Measurements from ENCODE around the gene ARSA.
"Not testable (repeated sequence)": the region's sequence is repeated elsewhere in the genome, so short reads cannot be mapped to it uniquely, and the experiment has no call there.

Gene ARSA

GRCh38 chr22:50621356-50621880 is 6.5 kb downstream of the ARSA start:
- DNase-seq = peak; percentile 89

- peak; percentile 86 for DNase-seq
These were observed 7.2 kb downstream of the ARSA start for GRCh38 chr22:50620593-50621355.

GRCh38 chr22:50614296-50614695 is 13.7 kb downstream of the ARSA start:
- DNase-seq = not testable (repeated sequence)

GRCh38 chr22:50613291-50613981 is 14.5 kb downstream of the ARSA start:
- no peak for DNase-seq

- no peak for DNase-seq
These were observed 15.3 kb downstream of the ARSA start for GRCh38 chr22:50612528-50613221.

GRCh38 chr22:50612168-50612527 is 15.8 kb downstream of the ARSA start:
- DNase-seq = no peak

GRCh38 chr22:50611341-50612060 is 16.5 kb downstream of the ARSA start:
- DNase-seq = no peak

GRCh38 chr22:50610581-50610980 is 17.4 kb downstream of the ARSA start:
- DNase-seq = no peak

GRCh38 chr22:50610041-50610451 is 17.9 kb downstream of the ARSA start:
- DNase-seq = no peak

GRCh38 chr22:50609599-50609998 is 18.4 kb downstream of the ARSA start:
- no peak for DNase-seq

GRCh38 chr22:50608996-50609395 is 19.0 kb downstream of the ARSA start:
- no peak for DNase-seq

- DNase-seq = not testable (repeated sequence)
These were observed 19.7 kb downstream of the ARSA start for GRCh38 chr22:50608058-50608840.

- DNase-seq = no peak
These were observed 20.3 kb downstream of the ARSA start for GRCh38 chr22:50607659-50608020.

GRCh38 chr22:50606946-50607658 is 20.9 kb downstream of the ARSA start:
- DNase-seq = no peak

GRCh38 chr22:50606165-50606945 is 21.6 kb downstream of the ARSA start:
- DNase-seq = peak; percentile 36

GRCh38 chr22:50605613-50606074 is 22.3 kb downstream of the ARSA start:
- no peak for DNase-seq

- DNase-seq = no peak
These were observed 22.8 kb downstream of the ARSA start for GRCh38 chr22:50605002-50605612.

GRCh38 chr22:50604256-50605001 is 23.5 kb downstream of the ARSA start:
- DNase-seq = no peak

All from activated CD4-positive, alpha-beta T cell treated with anti-CD3 and anti-CD28 coated beads, Interleukin-10, Interleukin-2, amounts not matched to agents 100 ng/mL and 50 ng/mL, durations not matched to agents 16 hours and 8 hours (primary cell).